GM10266 (cell line): ENCODE results near the gene MUTYH.
"Not testable (repeated sequence)": the region's sequence is repeated elsewhere in the genome, so short reads cannot be mapped to it uniquely, and the experiment has no call there.

Experiments used
- DNase-seq: peaks from one replicate; pipeline ENCODE4 v3.0.0; 2012; ENCODE audit errors: extremely low spot score
- TF ChIP-seq, protein P1 (sequence below): IDR thresholded peaks from 2 replicates; pipeline ENCODE4 v1.5.1; 2012; ENCODE audit warnings: mild to moderate bottlenecking, low read depth; ENCODE audit not compliant: control insufficient read depth, insufficient read depth; ENCODE audit errors: missing control alignments

The MUTYH gene

DNA sequence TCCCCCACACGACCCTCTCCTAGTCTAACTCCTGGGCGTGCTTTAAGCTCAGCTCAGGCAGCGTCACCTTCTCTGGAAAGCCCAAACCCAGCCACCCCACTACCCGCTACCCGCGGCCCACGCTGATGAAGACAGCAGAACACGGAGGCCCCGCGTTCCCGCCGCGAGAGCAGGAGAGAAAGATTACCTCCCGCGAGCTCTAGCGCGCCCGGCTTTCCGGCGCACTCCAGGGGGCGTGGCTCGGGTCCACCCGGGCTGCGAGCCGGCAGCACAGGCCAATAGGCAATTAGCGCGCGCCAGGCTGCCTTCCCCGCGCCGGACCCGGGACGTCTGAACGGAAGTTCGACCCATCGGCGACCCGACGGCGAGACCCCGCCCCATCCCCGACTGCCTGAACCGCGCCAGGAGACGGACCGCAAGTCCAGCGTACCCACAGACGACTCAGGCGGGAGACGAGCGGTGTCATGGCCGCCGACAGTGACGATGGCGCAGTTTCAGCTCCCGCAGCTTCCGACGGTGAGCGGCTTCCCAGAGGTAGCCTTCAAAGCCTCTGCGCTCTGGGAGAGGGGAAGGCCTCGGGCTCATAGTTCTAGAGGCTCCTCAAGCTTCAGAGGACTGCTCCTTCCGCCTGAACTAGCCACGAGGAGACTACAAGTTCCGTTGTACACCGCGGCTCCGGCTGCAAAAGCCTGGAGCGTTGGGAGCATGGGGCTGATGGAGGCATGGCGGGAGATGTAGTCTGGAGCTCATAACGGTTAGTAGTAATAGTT is at the start of gene MUTYH, which contains the start of gene TOE1:
TSS of gene MUTYH (minus strand) at position 652 of the 770 bp plus-strand sequence. CDS start 5,935 bp downstream, outside the sequence.
TSS of gene TOE1 (plus strand) at position 382 of the 770 bp plus-strand sequence. CDS start at position 465, 83 bp downstream.
- TF ChIP-seq, protein P1, sequence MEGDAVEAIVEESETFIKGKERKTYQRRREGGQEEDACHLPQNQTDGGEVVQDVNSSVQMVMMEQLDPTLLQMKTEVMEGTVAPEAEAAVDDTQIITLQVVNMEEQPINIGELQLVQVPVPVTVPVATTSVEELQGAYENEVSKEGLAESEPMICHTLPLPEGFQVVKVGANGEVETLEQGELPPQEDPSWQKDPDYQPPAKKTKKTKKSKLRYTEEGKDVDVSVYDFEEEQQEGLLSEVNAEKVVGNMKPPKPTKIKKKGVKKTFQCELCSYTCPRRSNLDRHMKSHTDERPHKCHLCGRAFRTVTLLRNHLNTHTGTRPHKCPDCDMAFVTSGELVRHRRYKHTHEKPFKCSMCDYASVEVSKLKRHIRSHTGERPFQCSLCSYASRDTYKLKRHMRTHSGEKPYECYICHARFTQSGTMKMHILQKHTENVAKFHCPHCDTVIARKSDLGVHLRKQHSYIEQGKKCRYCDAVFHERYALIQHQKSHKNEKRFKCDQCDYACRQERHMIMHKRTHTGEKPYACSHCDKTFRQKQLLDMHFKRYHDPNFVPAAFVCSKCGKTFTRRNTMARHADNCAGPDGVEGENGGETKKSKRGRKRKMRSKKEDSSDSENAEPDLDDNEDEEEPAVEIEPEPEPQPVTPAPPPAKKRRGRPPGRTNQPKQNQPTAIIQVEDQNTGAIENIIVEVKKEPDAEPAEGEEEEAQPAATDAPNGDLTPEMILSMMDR: no peak
- DNase-seq: peak; percentile 91

DNA sequence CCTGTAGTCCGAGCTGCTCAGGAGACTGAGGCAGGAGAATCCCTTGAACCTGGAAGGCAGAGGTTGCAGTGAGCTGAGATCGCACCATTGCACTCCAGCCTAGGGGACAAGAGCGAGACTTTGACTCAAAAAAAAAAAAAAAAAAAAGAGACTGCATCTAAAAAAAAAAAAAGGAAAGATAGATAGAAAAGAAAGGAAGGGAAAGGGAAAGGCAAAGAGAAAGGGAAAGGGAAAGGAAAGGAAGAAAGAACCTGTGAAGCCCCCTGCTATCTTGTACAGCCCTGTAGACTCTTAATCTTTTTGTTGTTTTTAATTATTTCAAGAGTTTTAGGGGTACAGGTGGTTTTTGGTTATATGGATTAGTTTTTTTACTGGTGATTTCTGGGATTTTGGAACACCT is 46.0 kb upstream of the MUTYH start:
- no peak for DNase-seq
- TF ChIP-seq, protein P1: no peak

DNA sequence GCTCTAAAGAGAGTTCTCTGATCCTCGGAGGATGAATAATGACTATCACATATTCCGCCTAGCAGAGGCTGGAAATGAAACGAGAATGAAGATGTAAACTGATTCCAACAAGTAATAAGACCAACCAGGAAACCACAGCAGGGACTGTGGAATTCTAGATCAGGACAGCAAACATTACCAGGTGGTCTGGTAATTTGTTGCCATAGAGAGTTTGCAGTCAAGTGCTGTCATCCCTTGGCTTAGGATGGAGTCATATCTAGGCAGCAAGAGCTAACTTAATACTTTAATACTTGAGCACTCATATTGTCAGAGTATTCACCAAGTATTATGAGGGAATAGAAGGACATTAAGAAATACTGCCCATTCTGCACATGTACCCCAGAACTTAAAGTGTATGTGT is 45.1 kb upstream of the MUTYH start:
- no peak for DNase-seq
- TF ChIP-seq, protein P1: no peak

DNA sequence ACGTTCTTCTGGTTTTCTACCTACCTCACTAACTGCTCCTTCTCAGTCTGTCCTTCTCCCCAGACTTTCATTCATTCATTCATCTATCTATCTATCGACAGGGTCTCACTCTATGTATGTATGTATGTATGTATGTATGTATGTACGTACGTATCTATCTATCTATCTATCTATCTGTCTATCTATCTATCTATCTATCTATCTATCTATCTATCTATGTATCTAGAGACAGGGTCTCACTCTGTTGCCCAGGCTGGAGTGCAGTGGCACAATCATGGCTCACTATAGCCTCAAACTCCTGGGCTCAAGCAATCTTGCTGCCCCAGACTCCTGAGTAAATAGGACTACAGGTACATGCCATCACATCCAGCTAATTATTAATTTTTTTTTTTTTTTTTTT is 44.0 kb upstream of the MUTYH start:
- not testable (repeated sequence) for DNase-seq

DNA sequence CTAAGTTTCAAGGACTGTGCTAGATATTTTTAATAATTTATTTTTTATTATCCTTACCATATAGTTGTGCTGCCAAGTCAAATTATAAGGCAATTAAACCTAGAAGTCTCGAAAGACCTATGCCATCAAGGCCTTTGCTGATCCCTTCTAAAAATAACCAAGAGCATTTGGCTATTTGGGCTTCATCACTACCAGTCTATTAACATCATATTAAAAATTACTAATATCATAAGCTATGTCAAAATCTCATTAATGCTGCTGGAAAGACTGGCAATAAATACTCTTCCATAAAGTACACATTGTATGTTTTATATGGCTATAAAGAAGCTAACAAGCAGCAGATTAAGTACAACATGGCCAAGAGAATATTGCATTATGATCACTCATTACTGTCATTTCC is 43.0 kb upstream of the MUTYH start:
- TF ChIP-seq, protein P1: no peak
- no peak for DNase-seq

DNA sequence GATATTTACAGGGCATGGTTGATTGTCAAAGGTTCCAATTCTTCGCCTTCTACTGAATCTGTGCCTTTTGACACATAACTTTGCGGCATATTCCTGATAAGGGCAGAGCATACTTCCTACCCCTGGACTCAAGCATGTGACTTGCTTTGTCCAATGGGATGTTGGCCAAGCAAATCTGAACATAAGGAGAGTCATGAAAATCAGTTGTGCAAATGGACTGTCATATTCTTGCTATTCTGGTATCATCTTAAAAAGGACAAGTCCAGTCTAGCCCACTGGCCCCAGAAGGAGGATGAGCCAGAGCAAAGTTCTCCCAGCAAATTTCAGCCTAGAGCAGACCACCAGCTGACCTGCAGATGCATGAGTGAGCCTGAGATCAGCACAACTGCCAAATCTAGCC is 41.0 kb upstream of the MUTYH start:
- TF ChIP-seq, protein P1: no peak
- DNase-seq: no peak

DNA sequence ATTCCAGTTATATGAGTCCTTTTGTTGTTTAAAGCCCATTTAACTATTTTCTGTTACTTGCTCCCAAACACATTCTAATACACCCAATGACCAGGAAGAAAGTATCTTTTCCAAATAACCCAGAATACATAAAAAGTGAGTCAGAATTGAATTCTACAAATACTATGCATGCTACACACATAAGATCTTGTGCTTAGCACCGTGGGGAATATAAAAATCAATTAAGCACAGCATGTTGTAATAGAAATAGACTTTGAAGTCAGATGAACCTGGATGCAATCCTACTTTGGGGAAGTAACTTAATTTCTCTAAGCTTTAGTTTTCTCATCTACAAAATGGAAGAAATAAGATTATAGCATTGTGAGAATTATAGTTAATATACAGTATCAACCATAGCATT is 40.5 kb upstream of the MUTYH start:
- no peak for DNase-seq
- TF ChIP-seq, protein P1: no peak
